IPS DF 19.7 (cell line): ENCODE results near the gene KCNT1.

Source experiments
- DNase-seq: peaks from one replicate; pipeline ENCODE4 v3.0.0-alpha.2; 2013; ENCODE audit warnings: low read depth, low spot score

The KCNT1 gene

DNA sequence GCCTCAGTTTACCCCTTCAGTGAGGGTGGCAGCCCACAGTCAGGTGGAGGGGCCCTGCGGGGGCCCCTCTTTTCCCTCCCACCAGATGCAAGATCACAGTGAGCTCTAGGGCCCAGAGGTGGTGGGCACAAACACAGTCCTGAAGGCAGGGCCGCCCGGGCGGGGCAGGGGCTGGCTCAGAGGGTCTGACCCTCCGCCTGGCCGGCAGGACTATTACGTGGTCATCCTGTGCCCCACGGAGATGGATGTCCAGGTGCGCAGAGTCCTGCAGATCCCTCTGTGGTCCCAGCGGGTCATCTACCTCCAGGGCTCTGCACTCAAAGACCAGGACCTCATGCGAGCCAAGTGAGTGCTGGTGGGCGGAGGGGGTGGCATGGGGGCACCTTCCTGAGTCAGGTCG is 63.4 kb downstream of the KCNT1 start:
- no peak for DNase-seq

DNA sequence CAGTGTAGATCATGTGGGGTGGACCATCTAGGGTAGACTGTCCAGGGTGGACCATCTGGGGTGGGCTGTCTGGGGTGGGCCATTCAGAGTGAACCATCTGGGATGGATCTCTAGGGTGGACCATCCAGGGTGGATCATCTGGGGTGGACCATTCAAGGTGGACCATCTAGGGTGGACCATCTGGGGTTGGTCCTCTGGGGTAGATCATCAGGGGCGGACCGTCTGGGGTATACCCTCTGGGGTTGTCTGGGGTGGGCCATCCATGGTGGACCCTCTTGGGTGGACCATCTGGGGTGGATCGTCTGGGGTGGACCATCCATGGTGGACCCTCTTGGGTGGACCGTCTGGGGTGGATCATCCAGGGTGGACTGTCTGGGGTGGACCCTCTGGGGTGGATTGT is 64.3 kb downstream of the KCNT1 start:
- DNase-seq: no peak

DNA sequence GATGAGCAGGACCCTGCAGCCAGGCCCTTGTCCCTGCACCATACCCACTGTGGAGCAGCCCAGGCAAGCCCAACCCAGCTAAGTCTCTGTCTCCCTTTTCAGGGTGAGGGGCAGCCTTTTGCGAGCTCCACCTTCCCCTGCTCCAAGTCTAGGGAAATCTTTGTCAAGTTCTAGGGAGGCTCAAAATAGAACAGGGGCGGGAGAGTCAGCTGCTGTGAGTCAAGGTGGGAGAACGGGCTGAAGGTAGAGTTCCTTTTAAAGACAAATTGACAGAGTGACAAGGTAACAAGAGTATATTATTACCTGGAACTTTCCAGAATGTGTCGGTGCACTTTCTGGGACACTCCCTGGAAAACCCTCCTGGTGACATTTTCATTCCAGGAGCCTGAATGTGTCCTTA is 64.7 kb downstream of the KCNT1 start:
- DNase-seq: no peak

DNA sequence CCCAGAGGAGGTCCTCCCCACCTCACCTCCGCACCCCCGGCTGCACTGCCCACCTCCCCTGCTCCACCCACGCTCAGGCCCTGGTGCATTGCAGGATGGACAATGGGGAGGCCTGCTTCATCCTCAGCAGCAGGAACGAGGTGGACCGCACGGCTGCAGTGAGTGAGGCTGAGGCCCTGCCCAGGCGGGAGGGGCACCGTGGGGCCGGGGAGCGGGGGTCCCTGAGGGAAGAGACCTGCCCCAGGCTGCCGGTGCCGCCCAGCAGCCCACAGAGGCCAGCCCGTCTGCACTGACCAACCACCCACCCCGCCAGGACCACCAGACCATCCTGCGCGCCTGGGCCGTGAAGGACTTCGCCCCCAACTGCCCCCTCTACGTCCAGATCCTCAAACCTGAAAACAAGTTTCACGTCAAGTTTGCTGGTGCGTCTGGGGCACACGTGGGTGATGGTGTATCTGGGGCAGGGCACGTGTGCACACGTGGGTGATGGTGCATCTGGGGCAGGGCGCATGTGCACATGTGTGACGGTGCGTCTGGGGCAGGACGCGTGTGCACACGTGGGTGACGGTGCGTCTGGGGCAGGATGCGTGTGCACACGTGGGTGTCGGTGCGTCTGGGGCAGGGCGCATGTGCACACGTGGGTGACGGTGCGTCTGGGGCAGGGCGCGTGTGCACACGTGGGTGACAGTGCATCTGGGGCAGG is 66.7 kb downstream of the KCNT1 start:
- DNase-seq: no peak

- no peak for DNase-seq
Measured at GRCh38 chr9:135769489-135770202, 67.7 kb downstream of the KCNT1 start.

DNA sequence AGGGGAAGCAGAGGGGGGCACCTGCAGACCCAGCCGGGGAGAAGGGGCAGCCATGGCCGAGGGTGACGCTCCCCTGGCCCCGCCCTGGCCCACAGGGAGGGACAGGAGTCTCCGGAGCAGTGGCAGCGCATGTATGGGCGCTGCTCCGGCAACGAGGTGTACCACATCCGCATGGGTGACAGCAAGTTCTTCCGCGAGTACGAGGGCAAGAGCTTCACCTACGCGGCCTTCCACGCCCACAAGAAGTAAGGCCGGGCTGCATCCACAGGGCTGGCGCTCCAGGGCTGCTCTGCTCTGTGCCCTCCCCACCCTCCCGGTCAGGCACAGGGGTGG is 68.2 kb downstream of the KCNT1 start:
- no peak for DNase-seq

DNA sequence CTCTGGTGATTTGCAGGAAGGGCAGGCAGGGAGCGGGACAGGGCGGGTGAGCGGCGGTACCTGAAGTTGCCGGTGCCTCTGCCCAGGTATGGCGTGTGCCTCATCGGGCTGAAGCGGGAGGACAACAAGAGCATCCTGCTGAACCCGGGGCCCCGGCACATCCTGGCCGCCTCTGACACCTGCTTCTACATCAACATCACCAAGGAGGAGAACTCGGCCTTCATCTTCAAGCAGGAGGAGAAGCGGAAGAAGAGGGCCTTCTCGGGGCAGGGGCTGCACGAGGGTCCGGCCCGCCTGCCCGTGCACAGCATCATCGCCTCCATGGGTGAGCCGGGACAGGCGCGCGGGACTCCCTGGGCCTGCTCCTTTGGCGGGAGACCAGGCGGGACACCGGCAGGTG is 68.8 kb downstream of the KCNT1 start:
- DNase-seq: no peak

DNA sequence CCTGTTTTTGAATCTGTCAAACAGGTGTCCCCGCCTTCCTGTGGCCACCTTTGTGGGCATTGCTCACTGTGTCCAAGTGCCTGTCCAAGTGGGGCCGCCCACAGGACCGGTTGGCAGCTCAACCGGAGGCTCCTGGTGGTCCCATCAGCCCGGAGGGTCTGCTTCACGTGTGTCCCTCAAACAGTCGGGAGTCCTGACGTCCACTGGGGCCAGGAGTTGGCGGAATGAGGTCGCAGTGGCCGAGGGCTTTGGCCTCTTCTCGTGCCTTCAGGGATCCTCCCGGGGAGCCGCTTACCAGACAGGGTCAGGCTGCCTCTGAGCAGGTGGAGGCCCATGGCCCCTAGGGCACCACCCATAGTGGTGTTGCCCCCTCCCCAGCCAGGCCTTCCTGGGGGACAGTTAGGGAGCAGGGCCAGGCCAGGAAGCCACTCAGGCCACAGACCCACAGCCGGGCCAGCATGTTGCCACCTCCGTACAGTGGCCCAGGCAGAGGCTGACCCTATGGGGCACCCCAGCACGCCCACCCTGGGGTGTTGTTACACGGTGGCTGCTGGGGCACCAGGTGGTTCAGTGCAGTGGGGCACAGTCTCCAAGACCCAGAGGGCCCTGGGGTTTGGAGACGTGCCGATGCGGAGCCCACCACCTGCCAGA is 69.5 kb downstream of the KCNT1 start:
- no peak for DNase-seq

DNA sequence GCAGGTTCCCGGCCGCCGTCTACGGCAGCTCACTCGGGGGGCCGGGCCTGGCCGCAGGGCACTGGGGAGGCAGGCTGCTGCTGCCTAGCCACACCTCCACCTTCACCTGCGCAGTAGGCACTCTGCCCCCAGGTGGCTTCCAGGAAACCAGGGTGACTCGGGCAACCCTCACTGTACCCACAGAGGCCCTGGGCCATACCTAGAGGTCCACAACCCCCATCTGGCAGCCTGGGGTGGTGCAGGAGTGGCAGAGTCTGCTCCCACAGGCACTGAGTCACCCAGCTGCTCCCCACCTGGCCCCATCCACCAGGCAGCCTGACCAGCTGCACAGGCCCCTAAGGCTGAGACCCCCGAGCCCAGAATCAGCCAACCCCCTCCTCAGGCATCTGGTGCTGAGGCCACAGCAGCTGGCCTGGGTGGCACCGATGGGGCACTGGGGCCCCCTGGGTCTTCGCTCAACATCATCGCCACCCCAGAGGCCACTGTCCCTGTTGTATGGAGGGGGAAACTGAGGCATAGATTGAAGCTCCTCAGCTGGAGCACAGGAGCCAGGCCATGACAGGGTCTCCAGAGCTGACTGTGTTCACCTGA is 70.2 kb downstream of the KCNT1 start:
- DNase-seq: no peak

DNA sequence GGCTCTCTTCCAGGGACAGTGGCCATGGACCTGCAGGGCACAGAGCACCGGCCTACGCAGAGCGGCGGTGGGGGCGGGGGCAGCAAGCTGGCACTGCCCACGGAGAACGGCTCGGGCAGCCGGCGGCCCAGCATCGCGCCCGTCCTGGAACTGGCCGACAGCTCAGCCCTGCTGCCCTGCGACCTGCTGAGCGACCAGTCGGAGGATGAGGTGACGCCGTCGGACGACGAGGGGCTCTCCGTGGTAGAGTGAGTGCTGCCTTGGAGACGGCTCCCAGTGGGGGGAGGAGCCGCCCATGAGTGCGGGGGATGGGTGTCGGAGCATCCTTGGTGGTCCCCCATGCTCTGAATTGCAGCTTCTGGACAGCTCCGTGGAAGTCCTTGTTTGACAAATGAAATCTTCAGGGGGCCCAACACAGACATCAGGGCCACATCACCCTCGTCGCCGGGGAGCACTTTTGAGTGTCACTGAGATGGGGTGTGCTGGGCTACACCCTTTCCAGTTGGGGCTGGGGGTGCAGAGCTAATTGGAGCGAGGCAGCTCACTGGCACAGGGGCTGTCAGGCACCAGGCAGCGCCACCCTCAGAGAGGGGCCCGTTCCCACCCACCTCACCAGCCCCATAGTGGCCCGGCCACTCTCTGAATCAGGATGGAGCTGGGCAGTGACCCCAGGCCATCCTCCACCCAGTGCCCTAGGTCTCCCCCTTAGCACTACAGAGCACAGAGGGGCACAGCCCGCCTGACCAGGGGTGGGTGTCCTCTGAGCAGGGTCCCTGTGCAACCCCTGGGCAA is 70.9 kb downstream of the KCNT1 start:
- no peak for DNase-seq

DNA sequence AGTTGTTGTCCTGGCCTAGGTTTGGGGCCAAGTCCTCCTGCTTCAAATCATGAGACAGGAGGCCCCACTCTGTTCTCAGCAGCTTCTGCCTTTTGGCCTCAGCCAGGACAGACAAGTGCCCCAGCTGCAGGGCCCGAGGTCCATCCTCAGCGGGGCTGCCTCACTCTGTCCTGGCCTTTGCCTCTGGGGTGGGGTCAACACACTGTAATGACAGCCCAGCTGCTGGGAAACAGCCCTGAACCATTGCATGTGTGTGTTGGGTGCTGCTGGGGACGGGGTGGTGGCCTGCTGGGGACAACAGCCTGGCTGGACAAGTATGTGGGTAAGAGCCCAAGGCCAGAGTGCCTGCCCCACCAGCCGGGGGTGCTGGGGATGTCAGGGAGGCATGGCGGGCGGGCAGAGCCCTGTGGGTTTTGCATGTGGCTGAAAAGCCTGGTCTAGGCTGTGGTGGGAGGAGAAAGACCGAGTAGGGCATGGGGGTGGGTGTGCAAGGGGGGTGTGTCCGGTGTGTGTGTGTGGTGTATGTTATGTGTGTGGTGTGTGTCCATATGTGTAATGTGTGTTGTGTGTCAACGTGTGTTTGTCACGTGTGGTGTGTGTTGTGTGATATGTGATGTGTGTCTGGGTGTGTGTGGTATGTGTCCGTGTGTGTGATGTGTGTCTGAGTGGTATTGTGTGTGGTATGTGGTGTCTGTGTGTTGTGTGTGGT is 71.7 kb downstream of the KCNT1 start:
- DNase-seq: no peak

DNA sequence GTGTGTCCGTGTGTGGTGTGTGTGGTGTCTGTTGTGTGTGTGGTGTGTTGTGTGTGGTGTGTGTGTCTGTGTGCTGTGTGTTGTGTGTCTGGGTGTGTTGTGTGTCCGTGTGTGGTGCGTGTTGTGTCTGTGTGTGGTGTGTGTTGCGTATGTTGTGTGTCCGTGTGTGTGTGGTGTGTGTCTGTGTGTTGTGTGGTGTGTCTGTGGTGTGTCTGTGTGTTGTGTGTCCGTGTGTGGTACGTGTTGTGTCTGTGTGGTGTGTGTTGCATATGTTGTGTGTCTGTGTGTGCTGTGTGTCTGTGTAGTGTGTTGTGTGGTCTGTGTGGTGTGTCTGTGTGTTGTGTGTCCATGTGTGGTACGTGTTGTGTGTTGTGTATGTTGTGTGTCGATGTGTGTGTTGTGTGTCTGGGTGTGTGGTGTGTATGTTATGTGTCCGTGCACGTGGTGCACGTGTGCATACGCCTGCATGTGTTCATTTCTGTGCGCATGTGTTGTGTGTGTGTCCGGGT is 72.3 kb downstream of the KCNT1 start:
- no peak for DNase-seq

GRCh38 chr9:135774794-135775525 is 73.0 kb downstream of the KCNT1 start:
- no peak for DNase-seq

- no peak for DNase-seq
Measured at GRCh38 chr9:135775911-135776310, 73.9 kb downstream of the KCNT1 start.

GRCh38 chr9:135776893-135777622 is 75.1 kb downstream of the KCNT1 start:
- DNase-seq: no peak

GRCh38 chr9:135777623-135778177 is 75.7 kb downstream of the KCNT1 start:
- DNase-seq: no peak

DNA sequence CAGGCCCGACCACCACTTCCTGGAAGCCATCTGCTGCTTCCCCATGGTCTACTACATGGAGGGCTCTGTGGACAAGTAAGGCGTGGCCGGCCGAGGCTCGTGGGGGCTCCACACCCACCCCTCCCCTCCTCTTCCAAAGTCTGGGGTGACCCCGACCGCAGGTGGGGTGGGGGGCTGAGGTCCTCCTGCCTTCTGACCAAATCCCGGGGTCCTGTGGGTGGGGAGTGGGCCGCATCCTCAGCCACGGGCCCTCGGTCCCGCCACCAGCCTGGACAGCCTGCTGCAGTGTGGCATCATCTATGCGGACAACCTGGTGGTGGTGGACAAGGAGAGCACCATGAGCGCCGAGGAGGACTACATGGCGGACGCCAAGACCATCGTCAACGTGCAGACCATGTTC is 76.4 kb downstream of the KCNT1 start:
- DNase-seq: no peak

DNA sequence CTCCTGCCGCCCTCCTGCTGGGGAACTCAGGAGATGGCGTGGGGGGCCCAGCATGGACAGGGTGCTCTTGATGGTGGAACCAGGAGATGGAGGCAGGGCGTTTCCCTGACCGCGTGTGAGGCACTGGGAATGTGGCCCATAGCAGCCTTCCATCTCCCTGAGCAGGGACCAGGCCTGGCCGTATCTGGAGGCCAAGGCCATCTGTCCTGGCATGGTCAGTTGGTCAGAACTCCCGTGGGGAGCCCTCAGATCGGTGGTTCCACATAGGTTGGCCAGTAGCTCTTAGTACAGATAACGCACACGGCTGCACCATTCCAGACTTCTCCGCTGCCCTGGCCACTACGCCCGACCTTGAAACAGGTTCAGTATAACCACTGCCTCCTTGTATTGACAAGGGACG is 77.6 kb downstream of the KCNT1 start:
- DNase-seq: no peak

GRCh38 chr9:135780086-135780485 is 78.1 kb downstream of the KCNT1 start:
- no peak for DNase-seq
